Kidney (tissue), 14 donors: ENCODE measurements around the gene GATA6. TPM values are rescaled to one million over a fixed set of nuclear protein-coding genes. Genes with fewer than 3 reads are reported as not detected.

Source experiments
- DNase-seq, 5 donors: peaks; one replicate each; pipeline ENCODE4 v3.0.0-alpha.2; 2013 to 2020
- FAIRE-seq: peaks from 2 replicates; lab custom pipeline; 2012; peaks lifted over from hg19 to GRCh38; lab: Jason Lieb, UNC
- H3K27ac ChIP-seq, 2 donors: one replicate each; pipeline ENCODE4 v1.7.0; 2013; ENCODE audit warnings: low read depth in 2 of 2, low read length in 2 of 2, inconsistent platforms in 1 of 2
- H3K27me3 ChIP-seq: one replicate; pipeline ENCODE4 v1.7.1; 2013; ENCODE audit warnings: low read length, inconsistent platforms; ENCODE audit not compliant: control insufficient read depth, insufficient read depth
- H3K36me3 ChIP-seq, 3 donors: one replicate each; pipeline versions ENCODE4 v1.7.0 to v1.7.1; 2013; ENCODE audit warnings: low read length in 3 of 3, control low read depth in 1 of 3, inconsistent platforms in 1 of 3; ENCODE audit not compliant: insufficient read depth in 3 of 3, control insufficient read depth in 2 of 3
- H3K4me1 ChIP-seq, 3 donors: one replicate each; pipeline versions ENCODE4 v1.7.0 to v1.7.1; 2013; ENCODE audit warnings: low read length in 3 of 3, inconsistent platforms in 1 of 3, low read depth in 1 of 3; ENCODE audit not compliant: control insufficient read depth in 2 of 3, insufficient read depth in 2 of 3
- H3K4me3 ChIP-seq, 3 donors: one replicate each; pipeline versions ENCODE4 v1.7.0 to v1.8.1; 2013; ENCODE audit warnings: low read length in 3 of 3, control low read depth in 1 of 3, inconsistent platforms in 1 of 3
- H3K9ac ChIP-seq, 3 donors: one replicate each; pipeline versions ENCODE4 v1.7.0 to v1.7.1; 2013; ENCODE audit warnings: low read length in 3 of 3, control low read depth in 1 of 3, inconsistent platforms in 1 of 3
- H3K9me3 ChIP-seq, 3 donors: one replicate each; pipeline versions ENCODE4 v1.7.0 to v1.7.1; 2013; ENCODE audit warnings: low read length in 3 of 3, control low read depth in 1 of 3, inconsistent platforms in 1 of 3; ENCODE audit not compliant: control insufficient read depth in 2 of 3, insufficient read depth in 1 of 3
- intact Hi-C: fragments of 100-400 bp; cut with DNase I; formaldehyde crosslinking; loops from one replicate; pipeline ENCODE4 v1.11.1; 2022
- polyA plus RNA-seq: library from polyadenylated mRNA; stranded (reverse); fragments of 350-450 nt; fragmentation: Illumina TruSeq; extraction: RNeasy Lipid Tissue Mini Kit (QIAGEN cat#74804); gene quantifications from one replicate; pipeline ENCODE4 v1.2.3, GENCODE V29; 2014; ENCODE audit warnings: low read depth, low replicate concordance; ENCODE audit not compliant: insufficient read depth
- total RNA-seq: library from RNA; stranded (reverse); fragmentation: NEBNext Ultra II Directional; extraction: Animal tissue kit (Norgen Biotek cat#: 25700); gene quantifications from one replicate; pipeline ENCODE4 v1.2.1, GENCODE V29; 2021
- TF ChIP-seq, protein P1 (sequence below): IDR thresholded peaks from 3 replicates; pipeline ENCODE4 v1.5.1; 2012; ENCODE audit warnings: mild to moderate bottlenecking, moderate library complexity, borderline replicate concordance; ENCODE audit not compliant: insufficient read depth; ENCODE audit errors: extremely low read depth
- donor health status: control.
- donor health status: control.
- donor health status: control.
- donor health status: control.
- donor health status: control.
- donor health status: DM: yes; HTN: yes; CAD: no.
- donor health status: Normal renal cell carcinoma (clear cell type).

Gene GATA6
- total and polyA plus RNA-seq, 2 donors from 2014 or later, result 1.7 to 10.9 TPM

DNA sequence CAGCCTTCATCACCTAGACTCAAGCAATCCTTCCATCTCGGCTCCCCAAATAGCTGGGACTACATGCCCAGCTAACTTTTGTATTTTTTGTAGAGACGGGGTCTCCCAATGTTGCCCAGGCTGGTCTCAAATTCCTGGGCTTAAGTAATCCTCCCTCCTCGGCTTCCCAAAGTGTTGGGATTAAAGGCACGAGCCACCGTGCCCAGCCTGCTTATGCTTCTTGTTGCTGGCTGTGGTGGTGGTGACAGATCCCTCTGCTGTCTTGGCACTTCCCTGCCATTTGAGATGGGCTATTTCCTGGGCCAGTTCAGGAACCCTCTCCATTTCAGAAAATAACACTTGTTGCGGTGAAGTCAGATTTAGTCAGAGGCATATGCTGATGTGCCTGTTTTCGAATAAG is 28.8 kb downstream of the GATA6 start:
- Histone ChIP-seq H3K27ac (no peak overlapping the region), H3K36me3 (no peaks in the 10 kb centered on the region), H3K4me3 (no peak overlapping the region), H3K9me3 (no peaks in the 10 kb centered on the region), H3K27me3 (no peaks in the 10 kb centered on the region), H3K4me1 (peaks cover 0 to 6% (median 3%) of the 10 kb centered on the region in 3 donors), H3K9ac (no peak overlapping the region)
- TF ChIP-seq, protein P1, sequence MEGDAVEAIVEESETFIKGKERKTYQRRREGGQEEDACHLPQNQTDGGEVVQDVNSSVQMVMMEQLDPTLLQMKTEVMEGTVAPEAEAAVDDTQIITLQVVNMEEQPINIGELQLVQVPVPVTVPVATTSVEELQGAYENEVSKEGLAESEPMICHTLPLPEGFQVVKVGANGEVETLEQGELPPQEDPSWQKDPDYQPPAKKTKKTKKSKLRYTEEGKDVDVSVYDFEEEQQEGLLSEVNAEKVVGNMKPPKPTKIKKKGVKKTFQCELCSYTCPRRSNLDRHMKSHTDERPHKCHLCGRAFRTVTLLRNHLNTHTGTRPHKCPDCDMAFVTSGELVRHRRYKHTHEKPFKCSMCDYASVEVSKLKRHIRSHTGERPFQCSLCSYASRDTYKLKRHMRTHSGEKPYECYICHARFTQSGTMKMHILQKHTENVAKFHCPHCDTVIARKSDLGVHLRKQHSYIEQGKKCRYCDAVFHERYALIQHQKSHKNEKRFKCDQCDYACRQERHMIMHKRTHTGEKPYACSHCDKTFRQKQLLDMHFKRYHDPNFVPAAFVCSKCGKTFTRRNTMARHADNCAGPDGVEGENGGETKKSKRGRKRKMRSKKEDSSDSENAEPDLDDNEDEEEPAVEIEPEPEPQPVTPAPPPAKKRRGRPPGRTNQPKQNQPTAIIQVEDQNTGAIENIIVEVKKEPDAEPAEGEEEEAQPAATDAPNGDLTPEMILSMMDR, result no peak
- FAIRE-seq (no peak), DNase-seq (no peak)
- intact Hi-C loops, result no loop called here

GRCh38 chr18:22199005-22199404 is 29.6 kb downstream of the GATA6 start:
- TF ChIP-seq, protein P1, result no peak
- H3K27me3 ChIP-seq, result no peaks in the 10 kb centered on the region
- H3K9ac ChIP-seq, result no peak overlapping the region
- H3K4me3 ChIP-seq, result no peak overlapping the region
- H3K36me3 ChIP-seq, result no peaks in the 10 kb centered on the region
- H3K27ac ChIP-seq, result no peak overlapping the region
- intact Hi-C loops, result no loop called here
- peaks cover 0 to 6% (median 3%) of the 10 kb centered on the region in 3 donors for H3K4me1 ChIP-seq
- FAIRE-seq (no peak), DNase-seq (no peak)
- H3K9me3 ChIP-seq, result no peaks in the 10 kb centered on the region

DNA sequence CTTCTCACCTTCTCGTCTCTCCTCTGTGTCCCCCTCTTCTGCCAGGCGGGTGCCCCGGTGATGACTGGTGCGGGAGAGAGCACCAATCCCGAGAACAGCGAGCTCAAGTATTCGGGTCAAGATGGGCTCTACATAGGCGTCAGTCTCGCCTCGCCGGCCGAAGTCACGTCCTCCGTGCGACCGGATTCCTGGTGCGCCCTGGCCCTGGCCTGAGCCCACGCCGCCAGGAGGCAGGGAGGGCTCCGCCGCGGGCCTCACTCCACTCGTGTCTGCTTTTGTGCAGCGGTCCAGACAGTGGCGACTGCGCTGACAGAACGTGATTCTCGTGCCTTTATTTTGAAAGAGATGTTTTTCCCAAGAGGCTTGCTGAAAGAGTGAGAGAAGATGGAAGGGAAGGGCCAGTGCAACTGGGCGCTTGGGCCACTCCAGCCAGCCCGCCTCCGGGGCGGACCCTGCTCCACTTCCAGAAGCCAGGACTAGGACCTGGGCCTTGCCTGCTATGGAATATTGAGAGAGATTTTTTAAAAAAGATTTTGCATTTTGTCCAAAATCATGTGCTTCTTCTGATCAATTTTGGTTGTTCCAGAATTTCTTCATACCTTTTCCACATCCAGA is 31.3 kb downstream of the GATA6 start:
- Histone ChIP-seq H3K9ac (no peak overlapping the region), H3K4me1 (no peaks in the 10 kb centered on the region), H3K36me3 (no peaks in the 10 kb centered on the region), H3K9me3 (no peaks in the 10 kb centered on the region), H3K27me3 (no peaks in the 10 kb centered on the region), H3K27ac (no peak overlapping the region), H3K4me3 (no peak overlapping the region)
- DNase-seq (no peak), FAIRE-seq (no peak)
- intact Hi-C loops, result loop anchor here (10.0 kb wide), 1 partner anchor 64 kb away; no protein-coding TSS in a partner anchor
- TF ChIP-seq, protein P1, result no peak
